Chondrocyte (in vitro differentiated cells): ENCODE measurements around the gene IL15RA. TPM values are rescaled to one million over a fixed set of nuclear protein-coding genes. Genes with fewer than 3 reads are reported as not detected.
"Not testable (repeated sequence)": the region's sequence is repeated elsewhere in the genome, so short reads cannot be mapped to it uniquely, and the experiment has no call there.

Experiments
- DNase-seq: peaks from one replicate; pipeline ENCODE4 v3.0.0; 2021; ENCODE audit warnings: mixed read lengths, low spot score
- H3K27ac Mint-ChIP-seq: one replicate; pipeline ENCODE4 v1.8.0; 2021; ENCODE audit warnings: mild to moderate bottlenecking, moderate library complexity, mixed read lengths; ENCODE audit not compliant: unreplicated experiment
- H3K27me3 Mint-ChIP-seq: 2 replicates; pipeline ENCODE4 v1.8.0; 2021; ENCODE audit warnings: low read depth, mixed read lengths
- H3K36me3 Mint-ChIP-seq: 2 replicates; pipeline ENCODE4 v1.8.0; 2021; ENCODE audit warnings: low read depth, mixed read lengths
- H3K4me1 Mint-ChIP-seq: 2 replicates; pipeline ENCODE4 v1.8.0; 2021; ENCODE audit warnings: low read depth, mild to moderate bottlenecking, mixed read lengths
- H3K4me3 Mint-ChIP-seq: one replicate; pipeline ENCODE4 v1.8.0; 2021; ENCODE audit warnings: mild to moderate bottlenecking, moderate library complexity, mixed read lengths; ENCODE audit not compliant: unreplicated experiment
- H3K9me3 Mint-ChIP-seq: 2 replicates; pipeline ENCODE4 v1.8.0; 2021; ENCODE audit warnings: low read depth, mixed read lengths
- CTCF ChIP-seq: fragments of 200-600 bp; sonication (generic); IDR thresholded peaks from 2 replicates; pipeline ENCODE4 v1.5.0; 2021; ENCODE audit warnings: antibody characterized with exemption, mild to moderate bottlenecking, moderate library complexity
- total RNA-seq: library from RNA; stranded (reverse); gene quantifications from 3 replicates; pipeline ENCODE4 v1.2.1, GENCODE V29; 2021

Gene IL15RA
- total RNA-seq, 1 donor from 2014 or later: 0.65 TPM

- Mint-ChIP-seq H3K27me3 (peaks cover 42% of the 10 kb centered on the region), H3K36me3 (peaks cover 5% of the 10 kb centered on the region), H3K4me1 (no peaks in the 10 kb centered on the region), H3K27ac (no peak overlapping the region), H3K9me3 (peaks cover 19% of the 10 kb centered on the region), H3K4me3 (no peak overlapping the region)
- DNase-seq: no peak
- TF ChIP-seq CTCF: no peak
These were observed 28.6 kb upstream of the IL15RA start for GRCh38 chr10:6005856-6006395.

DNA sequence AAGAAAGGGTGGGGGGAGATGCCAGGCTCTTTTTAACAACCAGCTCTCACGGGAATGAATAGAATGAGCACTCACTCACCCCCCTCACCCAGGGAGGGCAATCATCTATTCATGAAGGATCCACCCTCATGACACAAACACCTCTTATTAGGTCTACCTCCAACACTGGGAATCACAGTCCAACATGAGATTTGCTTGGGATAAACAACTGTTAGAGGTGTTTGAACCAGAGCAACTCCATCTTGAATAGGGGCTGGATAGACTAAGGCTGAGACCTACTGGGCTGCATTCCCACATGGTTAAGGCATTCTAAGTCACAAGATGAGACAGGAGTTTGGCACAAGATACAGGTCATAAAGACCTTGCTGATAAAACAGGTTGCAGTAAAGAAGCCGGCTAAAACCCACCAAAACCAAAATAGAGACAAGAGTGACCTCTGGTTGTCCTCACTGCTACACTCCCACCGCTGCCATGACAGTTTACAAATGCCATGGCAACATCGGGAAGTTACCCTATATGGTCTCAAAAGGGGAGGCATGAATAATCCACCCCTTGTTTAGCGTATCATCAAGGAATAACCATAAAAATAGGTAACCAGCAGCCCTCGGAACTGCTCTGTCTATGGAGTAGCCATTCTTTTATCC is 27.9 kb upstream of the IL15RA start:
- not testable (repeated sequence) for H3K27ac Mint-ChIP-seq, H3K4me1 Mint-ChIP-seq, H3K36me3 Mint-ChIP-seq, DNase-seq, H3K4me3 Mint-ChIP-seq
- peaks cover 19% of the 10 kb centered on the region for H3K9me3 Mint-ChIP-seq
- H3K27me3 Mint-ChIP-seq: peaks cover 47% of the 10 kb centered on the region

- no peak overlapping the region for H3K4me3 Mint-ChIP-seq
- no peak for TF ChIP-seq CTCF
- H3K36me3 Mint-ChIP-seq: peaks cover 5% of the 10 kb centered on the region
- H3K27ac Mint-ChIP-seq: no peak overlapping the region
- no peak for DNase-seq
- H3K27me3 Mint-ChIP-seq: peaks cover 56% of the 10 kb centered on the region
- H3K4me1 Mint-ChIP-seq: no peaks in the 10 kb centered on the region
- H3K9me3 Mint-ChIP-seq: peaks cover 17% of the 10 kb centered on the region
These were observed 25.6 kb upstream of the IL15RA start for GRCh38 chr10:6002809-6003510.

- H3K9me3 Mint-ChIP-seq: peaks cover 8% of the 10 kb centered on the region
- no peaks in the 10 kb centered on the region for H3K36me3 Mint-ChIP-seq
These were observed 22.3 kb upstream of the IL15RA start for GRCh38 chr10:5999440-6000165.

DNA sequence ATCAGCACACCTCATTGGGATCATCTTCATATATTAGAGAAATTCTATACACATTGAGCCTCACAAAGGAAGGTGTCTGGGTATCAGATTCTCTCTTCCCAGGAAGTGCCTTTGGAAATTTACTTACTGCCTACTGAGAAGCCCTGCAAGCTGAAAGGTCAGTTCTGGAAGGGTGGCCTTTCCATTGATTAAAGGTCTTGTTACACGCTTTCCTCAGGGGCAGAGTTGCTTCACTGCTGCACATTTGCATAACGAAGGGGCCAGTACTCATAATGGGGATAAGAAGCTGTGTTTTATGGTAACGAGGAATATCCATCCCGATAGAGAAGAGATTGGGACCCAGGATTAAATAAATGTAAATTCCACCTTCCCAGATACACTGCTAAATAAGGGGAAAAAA is 19.4 kb upstream of the IL15RA start:
- TF ChIP-seq CTCF: no peak
- Mint-ChIP-seq H3K36me3 (peaks cover 5% of the 10 kb centered on the region), H3K4me3 (no peak overlapping the region), H3K4me1 (no peaks in the 10 kb centered on the region), H3K27ac (no peak overlapping the region), H3K27me3 (peaks cover 35% of the 10 kb centered on the region), H3K9me3 (peaks cover 25% of the 10 kb centered on the region)
- DNase-seq: no peak

More at GRCh38 chr10:5999440-6000165, 22.3 kb upstream of the IL15RA start:
- DNase-seq: no peak
- H3K27me3 Mint-ChIP-seq: peaks cover 55% of the 10 kb centered on the region
- no peak for TF ChIP-seq CTCF
- no peak overlapping the region for H3K27ac Mint-ChIP-seq
- H3K4me3 Mint-ChIP-seq: no peak overlapping the region
- H3K4me1 Mint-ChIP-seq: no peaks in the 10 kb centered on the region
